Nasal cavity respiratory epithelium epithelial cell of viscerocranial mucosa (primary cell): ENCODE results near the gene STK32C. TPM values are rescaled to one million over a fixed set of nuclear protein-coding genes. Genes with fewer than 3 reads are reported as not detected.

Experiments used
- total RNA-seq: library from RNA; depleted of rRNA; stranded (reverse); fragments of >200 nt; gene quantifications from 2 replicates; pipeline ENCODE4 v1.2.3, GENCODE V29; 2014

Gene STK32C
- total RNA-seq, result 7.2 and 11.6 TPM in 2 replicates

DNA sequence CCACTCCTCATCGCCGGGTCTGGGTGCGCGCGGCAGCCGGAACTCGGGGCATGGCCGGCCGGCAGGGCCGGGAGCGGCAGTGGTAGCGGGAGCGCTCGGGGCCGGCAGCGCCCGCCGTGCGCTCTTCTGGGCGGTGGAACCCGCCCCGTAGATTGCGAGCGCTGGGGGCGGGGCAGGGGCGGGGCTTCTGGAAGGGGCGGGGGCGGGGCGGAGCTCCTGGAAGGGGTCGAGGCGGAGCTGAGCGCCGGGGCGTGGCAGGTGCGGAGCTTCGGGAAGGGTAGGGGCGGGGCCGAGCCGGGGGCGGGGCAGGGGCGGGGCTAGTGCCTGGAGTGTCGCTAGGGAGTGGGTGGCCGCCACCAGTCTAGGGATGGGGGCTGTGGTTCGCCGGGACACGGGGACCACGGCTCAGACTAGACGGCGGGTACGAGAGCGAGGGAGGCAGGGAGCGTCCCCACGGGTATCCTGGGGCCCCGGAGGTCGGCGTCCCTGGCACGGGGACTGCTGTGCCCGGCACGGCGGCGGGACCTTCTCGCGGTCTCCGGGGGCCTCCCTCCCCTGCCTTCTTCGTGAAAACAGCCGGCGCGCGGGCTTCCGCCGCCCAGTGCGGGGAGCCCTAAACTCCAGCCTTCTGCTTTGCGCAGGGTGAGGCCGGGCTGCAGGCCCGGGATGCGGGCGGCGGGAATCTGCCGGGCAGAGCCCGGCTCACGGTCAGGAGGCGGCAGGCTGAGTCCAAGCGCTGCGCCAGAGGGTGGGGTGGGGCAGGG lies at the start of gene STK32C:
STK32C (minus strand) TSS at position 128 of the 764 bp plus-strand sequence; CDS start at position 11, 117 bp downstream.

DNA sequence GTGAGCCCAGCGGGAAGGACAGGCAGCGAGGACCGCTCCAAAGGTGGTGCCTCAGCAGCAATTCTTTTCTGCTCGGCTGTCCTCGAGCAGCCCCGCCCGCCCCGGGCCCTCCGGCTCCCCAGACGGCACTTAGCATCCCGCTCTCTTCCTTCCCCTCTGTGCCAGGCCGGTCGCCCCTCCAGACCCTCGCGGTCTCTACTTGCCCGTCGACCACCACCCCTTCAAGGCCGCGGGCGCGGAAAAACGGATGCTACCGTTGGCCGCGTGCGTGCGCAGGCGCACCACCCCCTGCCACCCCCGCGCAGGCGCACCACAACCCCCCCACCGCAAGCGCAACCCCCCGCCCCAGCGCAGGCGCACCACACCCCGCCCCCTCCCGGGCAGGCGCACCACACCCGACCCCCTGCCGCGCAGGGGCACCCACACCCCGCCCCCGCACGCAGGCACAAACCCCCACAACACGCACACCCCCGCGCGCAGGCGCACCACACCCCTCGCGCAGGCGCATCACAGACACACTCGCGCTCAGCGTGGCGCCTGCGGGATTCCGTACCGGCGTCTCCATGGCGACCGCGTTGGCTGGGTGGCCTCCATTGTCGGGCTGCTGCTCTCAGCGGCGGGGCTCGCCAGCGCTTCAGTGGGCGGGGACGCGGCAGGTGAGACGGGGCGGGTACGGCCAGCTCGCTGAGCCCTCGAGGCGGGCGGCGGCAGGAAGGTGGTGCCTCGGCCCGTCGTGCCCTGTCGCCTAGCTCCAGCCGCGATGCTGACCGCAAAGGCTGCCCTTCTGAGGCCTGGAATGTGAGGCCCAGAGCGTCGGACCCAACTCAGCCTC lies 24.1 kb upstream of the STK32C start, which contains the start of gene LRRC27:
LRRC27 (plus strand) TSS at position 593 of the 832 bp plus-strand sequence. CDS start 1,332 bp downstream, outside the sequence.

DNA sequence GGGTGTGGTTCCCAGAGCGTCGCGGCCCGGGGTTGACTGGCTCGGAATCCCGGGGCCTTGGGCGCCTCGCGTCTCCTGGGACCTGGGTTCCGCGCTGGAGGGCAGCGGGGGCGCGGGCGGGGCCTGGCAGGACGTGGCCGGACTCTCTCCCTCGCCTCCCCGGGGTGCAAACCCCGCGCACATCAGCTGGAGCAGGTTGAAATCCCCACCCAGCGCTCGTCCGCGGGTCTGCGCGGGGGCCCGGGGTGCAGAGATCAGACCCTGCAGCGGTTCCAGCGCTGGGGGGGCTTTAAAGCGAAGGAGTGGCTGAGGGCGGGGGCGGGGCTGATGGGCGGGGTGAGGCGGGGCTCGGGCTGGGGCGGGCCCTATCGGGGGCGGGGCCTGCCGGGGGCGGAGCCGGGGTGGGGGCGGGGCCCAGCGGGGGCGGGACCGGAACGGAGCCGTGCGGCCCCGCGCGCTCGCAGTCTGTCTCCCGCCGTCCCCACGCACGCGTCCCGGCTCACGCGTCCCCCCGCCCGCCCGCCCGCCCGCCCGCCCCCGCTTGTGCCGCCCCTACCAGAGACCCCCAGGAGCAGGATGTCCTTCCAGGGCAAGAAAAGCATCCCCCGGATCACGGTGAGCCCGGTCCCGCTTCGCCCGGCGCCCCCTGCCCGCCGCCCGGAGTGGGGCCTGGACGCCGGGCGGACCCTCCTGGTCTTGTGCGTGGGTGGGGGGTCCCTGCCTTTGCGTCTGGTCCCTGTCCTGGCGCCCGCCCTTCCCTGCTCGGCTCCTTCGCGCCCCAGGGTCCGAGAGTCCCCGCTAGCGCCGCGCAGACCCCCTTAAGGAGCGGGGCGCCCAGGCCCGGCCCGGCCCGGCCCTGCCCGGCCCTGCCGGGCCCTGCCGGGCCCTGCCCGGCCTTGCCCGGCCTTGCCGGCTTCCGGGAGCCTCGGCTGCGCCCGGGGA lies 121.0 kb downstream of the STK32C start, which contains the start of gene DPYSL4:
DPYSL4 (plus strand) TSS at position 461 of the 942 bp plus-strand sequence; CDS start at position 577, 116 bp downstream.

Other genes with a start within 250 kb of the STK32C start
- 0.07 TPM in 1 of 2 replicates, not detected in the other for gene JAKMIP3, start 242.0 kb downstream of the STK32C start, total RNA-seq
- 11.7 TPM in 1 of 2 replicates, not detected in the other for gene DPYSL4, start 121.0 kb downstream of the STK32C start, total RNA-seq
- 4.1 and 6.5 TPM in 2 replicates for gene LRRC27, start 24.2 kb upstream of the STK32C start, total RNA-seq
- 42.7 and 43.1 TPM in 2 replicates for gene PWWP2B, start 89.2 kb upstream of the STK32C start, total RNA-seq
- gene INPP5A, start 229.8 kb upstream of the STK32C start, total RNA-seq, result 15.9 and 20.5 TPM in 2 replicates